ENCODE measurements around the gene ERG.

The ERG gene

GRCh38 chr21:38337793-38338192, 160.5 kb downstream of the ERG start:
- Histone ChIP-seq H3K9me2 (replicated peaks; ENCODE audit: low read depth, low read length) (no peaks in the 10 kb centered on the region), H3K36me3 (ENCODE audit: insufficient read depth, low read length) (no peaks in the 10 kb centered on the region), H3K9me3 (ENCODE audit: insufficient read depth, low read depth, low read length) (no peaks in the 10 kb centered on the region), H3F3A (ENCODE audit: low read depth) (no peaks in the 10 kb centered on the region), H3K4me2 (ENCODE audit: low read depth, low read length, poor library complexity, severe bottlenecking) (no peak overlapping the region), H3K27me3 (ENCODE audit: insufficient read depth, low read length, poor library complexity, severe bottlenecking) (no peaks in the 10 kb centered on the region), H3K79me2 (ENCODE audit: insufficient read depth, low read length) (no peaks in the 10 kb centered on the region), H3K4me3 (ENCODE audit: low read length, poor library complexity, severe bottlenecking) (no peak overlapping the region), H2AFZ (ENCODE audit: low read length) (no peak overlapping the region), H4K20me1 (ENCODE audit: insufficient read depth, low read length, poor library complexity, severe bottlenecking) (no peaks in the 10 kb centered on the region), H3K4me1 (ENCODE audit: insufficient read depth, low read length, poor library complexity, severe bottlenecking) (no peaks in the 10 kb centered on the region), H3K9ac (ENCODE audit: low read depth, low read length, poor library complexity, severe bottlenecking) (no peak overlapping the region)
- TF ChIP-seq CTCF (conservative IDR thresholded peaks at IDR 0.05; ENCODE audit: low read length) (no peak), EZH2phosphoT487 (IDR thresholded peaks at IDR 0.05; ENCODE audit: borderline replicate concordance) (no peak)

GRCh38 chr21:38334866-38335265, 163.4 kb downstream of the ERG start:
- TF ChIP-seq EZH2phosphoT487 (IDR thresholded peaks at IDR 0.05; ENCODE audit: borderline replicate concordance) (no peak), CTCF (conservative IDR thresholded peaks at IDR 0.05; ENCODE audit: low read length) (no peak)
- Histone ChIP-seq H2AFZ (ENCODE audit: low read length) (no peak overlapping the region), H4K20me1 (ENCODE audit: insufficient read depth, low read length, poor library complexity, severe bottlenecking) (no peaks in the 10 kb centered on the region), H3K4me2 (ENCODE audit: low read depth, low read length, poor library complexity, severe bottlenecking) (no peak overlapping the region), H3K9me3 (ENCODE audit: insufficient read depth, low read depth, low read length) (no peaks in the 10 kb centered on the region), H3K79me2 (ENCODE audit: insufficient read depth, low read length) (no peaks in the 10 kb centered on the region), H3K9me2 (replicated peaks; ENCODE audit: low read depth, low read length) (no peaks in the 10 kb centered on the region), H3F3A (ENCODE audit: low read depth) (no peaks in the 10 kb centered on the region), H3K36me3 (ENCODE audit: insufficient read depth, low read length) (no peaks in the 10 kb centered on the region), H3K4me1 (ENCODE audit: insufficient read depth, low read length, poor library complexity, severe bottlenecking) (no peaks in the 10 kb centered on the region), H3K4me3 (ENCODE audit: low read length, poor library complexity, severe bottlenecking) (no peak overlapping the region), H3K9ac (ENCODE audit: low read depth, low read length, poor library complexity, severe bottlenecking) (no peak overlapping the region), H3K27me3 (ENCODE audit: insufficient read depth, low read length, poor library complexity, severe bottlenecking) (no peaks in the 10 kb centered on the region)

DNA sequence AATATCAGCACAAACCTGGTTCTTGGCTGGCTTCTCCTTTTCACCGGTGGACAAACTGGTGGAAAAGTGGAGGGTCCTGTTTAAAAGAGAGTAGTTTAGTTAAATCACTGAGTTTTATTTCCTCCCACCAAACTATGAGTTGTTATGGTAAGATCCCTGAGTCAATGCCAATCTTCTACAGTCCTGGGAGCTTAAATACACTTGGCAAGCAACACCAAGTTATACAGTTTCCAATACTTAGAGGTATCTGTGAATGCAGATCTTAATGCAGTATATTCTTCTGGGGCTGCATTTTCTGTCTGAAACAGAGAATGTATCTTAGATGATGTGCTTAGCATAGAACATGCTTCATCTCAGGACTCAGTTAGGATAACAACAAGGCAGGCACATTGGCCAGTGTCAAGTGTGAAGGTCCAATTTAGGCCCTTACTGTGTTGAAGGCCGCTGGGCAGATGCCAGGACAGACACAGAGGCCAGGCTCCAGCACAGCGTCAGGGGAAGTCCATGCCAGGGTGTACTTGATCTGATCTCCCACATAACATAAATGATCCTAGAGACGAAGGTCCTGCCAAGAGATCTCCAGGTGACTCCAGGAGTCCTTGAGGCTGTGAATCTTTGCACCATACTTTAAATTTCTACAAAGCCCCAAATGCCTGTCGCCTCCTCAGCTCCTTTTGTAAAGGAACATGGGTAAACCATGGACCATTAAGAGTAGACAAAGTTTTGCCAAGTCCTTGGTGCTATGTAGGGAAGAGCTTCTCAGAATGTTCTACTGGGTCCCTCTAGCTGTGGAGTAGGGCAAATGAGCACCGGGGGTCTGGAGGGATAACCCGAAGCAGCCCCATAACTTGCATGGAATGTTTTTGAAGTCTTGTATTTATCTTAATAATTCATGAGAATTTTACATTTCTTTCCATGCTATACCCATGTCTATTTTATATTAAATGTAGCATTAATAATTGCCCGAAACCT, 164.7 kb downstream of the ERG start:
- Histone ChIP-seq H3K9me2 (replicated peaks; ENCODE audit: low read depth, low read length) (no peaks in the 10 kb centered on the region), H3K79me2 (ENCODE audit: insufficient read depth, low read length) (no peaks in the 10 kb centered on the region), H3F3A (ENCODE audit: low read depth) (no peaks in the 10 kb centered on the region), H2AFZ (ENCODE audit: low read length) (no peak overlapping the region), H3K9ac (ENCODE audit: low read depth, low read length, poor library complexity, severe bottlenecking) (no peak overlapping the region), H3K4me3 (ENCODE audit: low read length, poor library complexity, severe bottlenecking) (no peak overlapping the region), H3K4me2 (ENCODE audit: low read depth, low read length, poor library complexity, severe bottlenecking) (no peak overlapping the region), H3K9me3 (ENCODE audit: insufficient read depth, low read depth, low read length) (no peaks in the 10 kb centered on the region), H4K20me1 (ENCODE audit: insufficient read depth, low read length, poor library complexity, severe bottlenecking) (no peaks in the 10 kb centered on the region), H3K27me3 (ENCODE audit: insufficient read depth, low read length, poor library complexity, severe bottlenecking) (no peaks in the 10 kb centered on the region), H3K4me1 (ENCODE audit: insufficient read depth, low read length, poor library complexity, severe bottlenecking) (no peaks in the 10 kb centered on the region), H3K36me3 (ENCODE audit: insufficient read depth, low read length) (no peaks in the 10 kb centered on the region)
- TF ChIP-seq EZH2phosphoT487 (IDR thresholded peaks at IDR 0.05; ENCODE audit: borderline replicate concordance) (no peak), CTCF (conservative IDR thresholded peaks at IDR 0.05; ENCODE audit: low read length) (peak; percentile 58)
